Dermis blood vessel endothelial cell (primary cell): ENCODE data around the gene KDM2B. TPM values are rescaled to one million over a fixed set of nuclear protein-coding genes. Genes with fewer than 3 reads are reported as not detected.

Experiments
- DNase-seq: peaks from one replicate; pipeline ENCODE4 v3.0.0; 2010
- total RNA-seq: library from RNA; depleted of rRNA; stranded (reverse); fragments of >200 nt; gene quantifications from 2 replicates; pipeline ENCODE4 v1.2.3, GENCODE V29; 2014

Gene KDM2B
- total RNA-seq, 1 donor from 2014 or later: 32.0 TPM

DNA sequence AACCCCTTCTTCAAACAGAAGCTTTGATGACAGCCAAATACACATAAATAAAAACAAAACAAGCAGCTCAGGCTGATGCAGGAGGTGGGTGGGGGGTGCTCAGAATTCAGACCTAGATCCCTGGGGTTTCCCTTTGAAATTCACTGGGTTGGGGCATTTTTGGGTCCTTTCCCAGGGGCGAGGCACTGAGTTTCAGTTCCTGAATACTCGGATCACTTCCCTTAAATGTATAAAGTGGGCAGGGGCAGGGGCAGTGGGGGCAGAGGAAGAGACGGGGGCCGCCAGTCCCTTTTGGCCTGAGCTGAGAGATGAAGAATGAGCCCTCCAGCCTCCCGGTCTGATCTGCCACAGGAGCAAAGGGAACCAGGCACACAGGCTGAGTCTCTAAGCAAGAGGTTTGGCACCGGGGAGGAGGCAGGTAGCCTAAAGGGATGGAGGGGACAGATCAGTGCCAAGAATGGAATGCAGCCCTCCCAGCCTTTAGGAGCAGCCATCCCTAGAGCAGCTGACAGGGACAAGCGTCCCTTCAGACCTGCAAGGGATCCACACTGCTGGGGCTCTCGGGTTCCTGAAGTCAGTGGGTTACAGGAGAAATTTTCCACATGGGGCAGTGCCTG is 20.3 kb downstream of the KDM2B start:
- DNase-seq: no peak

DNA sequence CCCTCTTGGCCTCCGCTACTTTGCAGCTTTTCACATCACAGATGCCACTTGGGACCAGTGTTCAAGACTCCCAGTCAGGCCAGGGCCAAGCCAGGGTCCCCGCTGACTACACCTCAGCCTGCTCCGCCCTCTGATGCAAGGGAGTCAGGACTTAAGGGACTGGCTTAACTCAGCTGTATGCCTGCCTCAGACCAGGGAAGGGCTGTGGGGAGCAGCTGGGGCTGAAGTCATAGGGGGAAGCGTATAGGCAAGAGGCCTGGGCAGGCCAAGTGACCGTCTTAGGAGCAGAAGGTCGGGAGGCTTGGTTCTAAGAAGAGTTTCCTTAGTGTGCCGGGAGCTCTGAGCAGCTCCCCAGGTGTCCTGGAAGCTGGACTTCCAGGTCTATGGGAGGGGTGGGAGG is 21.9 kb downstream of the KDM2B start:
- DNase-seq: no peak

DNA sequence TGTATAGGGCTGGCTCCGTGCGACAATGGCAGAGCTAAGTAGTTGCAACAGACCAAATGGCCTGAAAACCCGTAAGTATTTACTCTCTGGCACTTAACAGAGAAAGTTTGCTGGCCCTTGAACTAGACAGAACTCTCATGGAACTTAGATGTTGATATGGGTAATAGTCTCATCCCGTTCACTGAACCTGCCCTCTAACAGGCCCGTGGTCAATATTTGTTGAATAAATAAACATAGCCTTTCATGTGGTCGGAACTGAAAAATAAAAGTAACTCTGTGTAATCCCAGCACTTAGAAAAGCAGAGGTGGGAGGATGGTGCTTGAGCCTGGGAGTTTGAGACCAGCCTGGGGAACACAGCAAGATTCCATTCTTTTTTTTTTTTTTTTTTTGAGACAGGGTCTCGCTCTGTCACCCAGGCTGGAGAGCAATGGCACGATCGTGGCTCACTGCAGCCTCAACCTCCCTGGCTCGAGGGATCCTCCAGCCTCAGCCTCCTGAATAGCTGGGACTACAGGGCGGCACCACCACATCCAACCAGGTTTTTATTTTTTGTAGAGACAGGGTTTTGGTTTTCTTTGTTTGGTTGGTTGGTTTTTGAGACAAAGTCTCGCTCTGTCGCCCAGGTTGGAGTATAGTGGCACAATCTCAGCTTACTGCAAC is 29.7 kb downstream of the KDM2B start:
- DNase-seq: no peak

DNA sequence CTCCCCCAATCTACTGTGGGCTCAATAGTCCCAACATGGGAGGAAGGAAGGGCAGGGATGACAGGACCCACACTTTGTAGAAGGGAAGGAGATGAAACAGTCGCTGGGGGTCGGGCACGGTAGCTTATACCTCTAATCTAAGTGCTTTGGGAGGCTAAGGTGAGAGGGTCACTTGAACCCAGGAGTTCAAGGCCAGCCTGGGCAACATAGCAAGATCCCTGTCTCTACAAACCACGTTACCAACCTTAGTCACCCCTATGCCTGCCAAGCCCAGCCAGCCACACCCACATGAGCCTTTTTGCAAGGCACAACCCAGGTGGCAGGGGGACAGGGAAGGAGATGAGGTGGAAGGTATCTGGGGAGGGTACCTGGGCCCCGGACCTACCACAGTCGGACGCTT is 31.7 kb downstream of the KDM2B start:
- no peak for DNase-seq

DNA sequence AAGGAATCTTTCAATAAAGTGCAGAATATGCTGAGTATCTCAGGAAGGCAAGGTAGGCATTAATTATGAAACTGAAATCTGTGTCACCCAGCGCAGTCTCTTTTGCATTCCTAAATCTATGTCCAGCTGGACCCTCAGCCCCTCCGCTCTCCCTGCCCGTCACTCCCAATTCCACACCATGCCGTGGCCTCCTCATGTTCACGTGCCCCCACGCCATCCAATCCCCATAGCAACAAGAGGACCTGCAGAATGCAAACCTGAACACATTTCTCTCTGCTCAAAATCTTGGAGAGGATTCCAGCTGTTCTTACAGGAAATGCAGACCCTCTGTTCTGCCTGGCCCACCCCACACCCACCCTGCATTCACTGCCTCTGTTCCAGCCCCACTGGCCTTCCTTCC is 35.3 kb downstream of the KDM2B start:
- no peak for DNase-seq

DNA sequence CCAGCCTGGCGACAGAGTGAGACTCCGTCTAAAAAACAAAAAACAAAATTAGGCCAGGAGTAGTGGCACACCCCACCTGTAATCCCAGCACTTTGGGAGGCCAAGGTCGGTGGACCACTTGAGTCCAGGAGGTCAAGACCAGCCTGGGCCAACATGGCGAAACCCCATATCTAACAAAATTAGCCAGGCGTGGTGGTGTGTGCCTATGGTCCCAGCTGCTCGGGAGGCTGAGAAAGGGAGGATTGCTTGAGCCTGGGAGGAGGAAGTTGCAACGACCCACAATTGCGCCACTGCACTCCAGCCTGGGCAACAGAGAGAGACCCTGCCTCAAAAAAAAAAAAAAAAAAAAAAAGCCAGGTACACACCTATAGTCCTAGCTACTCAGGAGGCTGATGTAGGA is 37.0 kb downstream of the KDM2B start:
- DNase-seq: no peak

DNA sequence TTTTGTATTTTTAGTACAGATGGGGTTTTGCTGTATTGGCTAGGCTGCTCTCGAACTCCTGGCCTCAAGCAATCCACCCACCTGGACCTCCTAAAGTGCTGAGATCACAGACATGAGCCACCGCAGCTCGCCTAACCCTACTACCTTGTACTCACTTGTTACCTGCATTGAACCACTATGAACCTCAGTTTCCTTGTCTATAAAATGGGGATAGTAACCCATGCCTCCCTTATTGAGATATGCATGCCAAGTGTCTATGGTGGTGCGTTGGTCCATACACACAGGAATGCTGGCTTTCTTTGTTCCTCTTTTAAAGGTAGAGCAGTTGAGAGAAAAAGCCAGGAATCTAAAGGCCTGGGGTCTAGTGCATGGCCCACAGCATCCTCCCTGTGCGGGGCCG is 40.9 kb downstream of the KDM2B start:
- no peak for DNase-seq

DNA sequence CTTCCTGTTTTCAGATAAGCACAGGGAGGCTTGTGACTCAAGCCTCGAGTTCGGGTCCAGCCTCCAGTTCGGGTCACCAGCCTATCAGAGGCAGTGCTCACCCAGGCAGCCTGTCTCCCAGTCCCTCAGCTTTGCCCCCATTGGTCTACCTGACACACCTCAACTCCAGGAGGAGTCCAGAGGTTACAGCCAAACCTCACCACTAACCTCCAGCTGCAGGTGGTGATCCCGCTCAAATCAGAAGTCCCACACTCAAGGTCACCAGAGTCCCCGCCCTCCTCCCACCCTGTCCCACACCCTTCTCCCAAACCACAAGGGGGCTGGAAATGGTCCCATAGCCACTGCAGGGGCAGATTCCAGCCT is 42.1 kb downstream of the KDM2B start:
- peak; percentile 17 for DNase-seq

DNA sequence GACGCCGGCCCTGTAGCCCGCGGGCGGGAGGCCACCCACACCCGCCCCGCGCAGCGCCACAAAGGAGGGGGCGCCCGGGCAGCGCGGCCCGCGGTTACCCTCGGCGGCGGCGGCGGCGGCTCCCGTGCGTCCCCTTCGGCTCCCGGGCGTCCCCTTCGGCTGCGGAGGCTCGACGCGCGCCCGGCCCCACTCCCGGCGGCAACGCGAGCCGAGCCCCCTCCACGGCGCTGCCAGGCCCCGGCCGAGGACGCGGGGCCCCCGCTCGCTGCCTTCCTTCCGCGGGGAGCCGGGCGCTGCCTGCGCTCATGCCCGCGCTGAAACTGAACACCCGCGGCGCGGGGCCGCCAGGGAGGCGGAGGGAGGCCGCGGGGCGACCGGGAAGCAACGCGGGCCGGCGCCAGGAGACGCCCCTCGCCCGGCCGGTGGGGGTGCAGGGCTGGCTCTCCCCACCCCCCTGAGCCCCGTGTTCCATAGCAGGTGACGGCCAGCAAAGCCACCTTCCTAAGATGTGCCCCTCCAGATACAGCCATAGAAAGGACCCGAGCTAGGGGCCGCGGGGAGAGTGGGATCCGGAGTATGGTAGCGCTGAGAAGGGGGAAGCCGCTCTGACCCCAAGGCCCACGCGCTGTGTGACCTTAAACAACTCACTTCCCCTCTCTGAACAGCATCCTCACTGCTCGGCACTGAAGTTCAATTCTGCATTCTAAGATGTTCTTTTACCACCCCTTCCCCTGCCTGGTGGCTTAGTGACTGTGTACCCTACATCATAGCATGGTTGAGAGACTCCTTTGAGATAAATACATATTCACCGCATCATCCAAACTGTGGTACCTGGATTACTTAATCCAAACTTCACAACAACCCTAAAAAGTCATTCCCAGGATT is 42.8 kb downstream of the KDM2B start:
- DNase-seq: peak; percentile 22

DNA sequence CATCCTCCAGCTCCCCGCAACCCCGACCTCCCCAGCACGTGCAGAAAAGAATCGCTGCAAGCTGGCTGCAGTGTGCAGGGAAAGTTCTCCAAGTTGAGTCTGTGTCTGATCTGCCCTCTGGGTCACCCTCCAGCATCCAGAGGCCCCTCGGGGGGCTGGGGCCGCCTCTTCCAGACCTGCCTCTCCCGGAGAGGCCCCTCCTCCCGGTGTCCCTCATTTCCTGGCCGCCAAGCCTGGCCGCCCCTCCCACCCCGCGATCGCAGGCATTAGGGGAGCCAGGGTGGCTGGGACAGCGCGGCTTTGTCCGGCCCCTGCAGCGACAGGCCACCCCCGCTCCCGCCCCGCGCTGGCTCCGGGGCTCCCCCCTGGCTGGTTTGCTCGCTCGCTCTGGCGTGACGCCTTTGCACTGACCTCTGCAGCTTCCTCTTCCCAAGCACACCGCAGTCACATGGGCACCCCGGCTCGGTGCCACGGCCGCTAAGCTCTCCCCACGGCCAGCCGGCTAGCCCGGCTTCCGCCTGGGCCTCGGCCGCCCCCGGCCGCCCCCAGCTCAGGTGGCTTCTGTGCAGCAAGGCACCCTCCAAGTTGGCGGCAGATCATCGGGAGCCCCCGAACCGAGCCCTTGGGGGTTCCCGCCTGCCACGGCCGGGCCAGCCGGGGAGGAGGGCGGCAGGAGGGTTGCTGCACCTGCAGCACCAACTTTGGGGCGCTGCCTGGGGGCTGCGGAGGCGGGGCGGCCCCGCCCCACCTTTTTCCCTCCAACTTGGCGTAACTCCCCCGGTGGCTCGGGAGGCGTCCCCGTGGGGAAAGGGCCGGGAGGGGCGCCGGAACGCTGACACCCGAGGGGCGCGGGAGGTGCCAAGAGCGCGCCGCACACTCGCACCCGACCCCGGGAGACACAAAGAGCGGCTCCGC is 43.7 kb downstream of the KDM2B start:
- peak; percentile 80 for DNase-seq

DNA sequence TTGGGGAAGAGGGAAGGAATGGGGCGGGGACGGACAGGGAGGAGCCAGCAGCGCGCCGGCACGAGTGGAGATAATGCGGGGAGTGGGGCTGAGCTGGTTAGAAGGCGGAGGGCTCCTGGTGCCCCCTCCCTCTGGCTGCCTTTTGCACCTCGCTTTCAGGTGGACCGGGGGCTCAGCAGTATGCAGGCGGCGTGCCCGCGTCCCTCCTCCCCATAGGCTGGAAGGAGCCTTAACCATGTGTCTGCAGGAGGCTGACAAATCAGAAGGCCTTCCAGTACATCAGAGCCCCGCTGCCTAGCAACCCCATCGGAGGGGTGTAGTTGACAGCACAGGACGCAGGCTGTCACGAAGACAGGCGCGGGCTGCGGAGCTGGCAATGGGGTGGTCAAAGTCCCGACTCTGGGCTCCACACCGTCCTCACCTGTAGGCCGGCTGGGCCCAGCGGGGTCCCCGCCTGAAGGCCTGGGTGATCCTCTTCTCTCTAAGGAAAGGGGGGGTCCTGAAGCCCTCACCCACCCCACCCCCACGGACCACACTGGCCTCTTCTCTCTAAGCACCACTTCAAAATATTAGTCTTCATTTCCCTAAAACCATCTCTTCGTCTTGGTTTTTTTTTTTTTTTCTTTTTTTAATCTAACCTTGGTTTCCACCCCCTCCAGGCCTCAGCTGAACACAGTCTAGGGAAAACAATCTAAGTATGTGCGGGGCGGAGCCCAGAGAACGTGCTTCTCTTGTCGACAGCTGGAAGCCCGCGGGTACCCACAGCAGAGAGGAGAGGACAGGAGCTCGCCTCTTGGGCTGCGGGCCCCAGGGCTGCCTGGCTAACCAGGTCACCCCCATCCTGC is 44.5 kb downstream of the KDM2B start:
- peak; percentile 80 for DNase-seq

DNA sequence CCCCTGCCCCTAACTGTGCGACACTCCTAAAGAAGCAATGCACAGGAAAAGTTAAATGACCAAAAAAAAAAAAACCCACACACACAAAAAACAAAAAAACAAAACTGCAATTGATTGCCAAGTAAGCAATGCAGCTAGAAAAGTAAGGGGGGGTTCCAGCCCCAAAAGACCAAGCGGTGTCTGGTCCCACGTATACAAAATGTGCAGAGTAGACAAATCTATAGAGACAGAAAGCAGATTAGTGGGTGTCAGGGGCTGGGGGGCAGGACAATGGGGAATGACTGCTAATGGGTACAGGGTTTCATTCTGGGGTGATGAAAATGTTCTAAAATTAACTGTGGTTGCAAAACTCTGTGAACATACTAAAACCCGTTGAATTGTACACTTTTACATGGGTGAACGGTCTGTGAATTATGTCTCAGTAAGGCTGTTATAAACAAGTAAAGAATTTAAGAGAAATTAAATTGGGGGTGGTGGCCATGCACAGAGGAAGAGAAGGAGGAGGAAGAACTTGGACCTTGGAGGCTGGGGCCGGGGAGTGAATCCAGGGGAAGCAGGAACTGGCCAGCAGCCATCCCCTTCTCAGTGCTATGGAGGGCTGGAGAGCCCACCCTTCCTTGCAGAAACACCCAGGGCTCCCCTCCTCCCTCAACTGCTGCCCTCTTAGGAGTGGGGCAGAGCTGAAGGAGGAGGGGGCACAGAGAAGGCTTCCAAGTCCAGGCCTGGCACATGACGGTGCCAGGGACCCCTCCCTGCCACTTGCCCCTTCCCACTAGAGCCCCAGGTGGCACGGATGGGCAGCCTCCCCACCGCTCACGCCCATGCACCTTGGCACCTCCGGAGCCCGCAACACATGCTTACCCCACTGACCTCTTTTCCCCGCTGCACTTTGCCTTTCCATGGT is 45.4 kb downstream of the KDM2B start:
- no peak for DNase-seq

DNA sequence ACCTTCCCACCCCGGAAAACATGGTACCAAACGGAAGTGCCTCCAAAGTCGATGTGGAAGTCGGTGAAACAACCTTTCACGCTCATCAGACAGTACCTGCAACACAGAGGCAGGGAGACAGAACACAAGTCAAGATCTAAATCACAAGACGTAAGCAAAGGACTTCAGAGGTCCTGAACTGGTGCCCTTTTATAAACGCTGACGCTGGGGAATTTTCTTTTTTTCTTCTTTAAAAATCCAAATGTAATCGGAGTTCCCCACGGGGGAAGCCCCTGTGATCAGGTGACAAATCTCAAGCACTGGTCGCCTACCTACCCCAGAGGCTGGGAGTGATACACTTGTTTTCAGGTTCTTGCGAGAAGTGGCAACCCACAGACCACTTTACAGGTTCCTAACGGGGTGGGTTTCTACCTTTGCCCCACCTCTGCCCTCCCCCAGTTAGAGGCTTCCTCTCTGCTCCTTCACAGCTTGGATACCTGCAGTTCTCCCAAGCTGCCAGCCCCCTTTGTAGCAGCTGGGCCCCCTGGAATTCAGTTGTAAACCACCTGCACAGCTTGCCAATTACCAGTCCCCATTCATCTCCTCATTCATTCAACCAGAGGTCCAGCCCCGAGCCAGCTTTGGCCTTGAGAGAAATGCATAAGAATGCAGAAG is 46.2 kb downstream of the KDM2B start:
- DNase-seq: no peak

DNA sequence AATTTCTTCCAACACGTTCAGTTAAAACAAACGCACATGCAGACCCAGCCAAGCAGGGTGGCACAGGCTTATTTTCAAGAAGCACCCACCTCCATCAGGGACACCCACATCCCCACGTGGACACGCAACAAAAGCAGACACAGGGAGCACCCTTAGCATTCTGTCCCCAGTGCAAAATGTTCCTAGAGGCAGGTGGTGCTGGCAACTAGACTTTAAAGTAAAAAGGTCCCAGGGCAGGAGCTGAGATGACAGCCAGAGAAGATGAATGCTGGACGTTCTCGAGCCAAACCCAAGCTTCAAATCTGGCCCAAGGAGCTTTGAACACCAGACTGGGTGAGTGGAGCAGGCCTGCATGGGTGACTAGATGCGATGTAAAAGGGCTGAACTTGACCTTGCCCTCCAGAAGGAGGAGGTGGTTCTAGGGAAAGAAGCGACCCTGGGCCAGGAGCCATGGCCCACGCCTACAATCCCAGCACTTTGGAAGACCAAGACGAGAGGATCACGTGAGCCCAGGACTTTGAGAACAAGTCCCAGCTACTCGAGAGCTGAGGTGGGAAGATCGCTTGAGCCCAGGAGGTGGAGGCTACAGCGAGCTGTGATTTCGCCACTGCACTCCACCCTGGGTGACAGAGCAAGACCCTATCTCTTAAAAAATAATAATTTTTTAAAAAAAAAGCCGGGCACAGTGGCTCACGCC is 47.3 kb downstream of the KDM2B start:
- DNase-seq: no peak

DNA sequence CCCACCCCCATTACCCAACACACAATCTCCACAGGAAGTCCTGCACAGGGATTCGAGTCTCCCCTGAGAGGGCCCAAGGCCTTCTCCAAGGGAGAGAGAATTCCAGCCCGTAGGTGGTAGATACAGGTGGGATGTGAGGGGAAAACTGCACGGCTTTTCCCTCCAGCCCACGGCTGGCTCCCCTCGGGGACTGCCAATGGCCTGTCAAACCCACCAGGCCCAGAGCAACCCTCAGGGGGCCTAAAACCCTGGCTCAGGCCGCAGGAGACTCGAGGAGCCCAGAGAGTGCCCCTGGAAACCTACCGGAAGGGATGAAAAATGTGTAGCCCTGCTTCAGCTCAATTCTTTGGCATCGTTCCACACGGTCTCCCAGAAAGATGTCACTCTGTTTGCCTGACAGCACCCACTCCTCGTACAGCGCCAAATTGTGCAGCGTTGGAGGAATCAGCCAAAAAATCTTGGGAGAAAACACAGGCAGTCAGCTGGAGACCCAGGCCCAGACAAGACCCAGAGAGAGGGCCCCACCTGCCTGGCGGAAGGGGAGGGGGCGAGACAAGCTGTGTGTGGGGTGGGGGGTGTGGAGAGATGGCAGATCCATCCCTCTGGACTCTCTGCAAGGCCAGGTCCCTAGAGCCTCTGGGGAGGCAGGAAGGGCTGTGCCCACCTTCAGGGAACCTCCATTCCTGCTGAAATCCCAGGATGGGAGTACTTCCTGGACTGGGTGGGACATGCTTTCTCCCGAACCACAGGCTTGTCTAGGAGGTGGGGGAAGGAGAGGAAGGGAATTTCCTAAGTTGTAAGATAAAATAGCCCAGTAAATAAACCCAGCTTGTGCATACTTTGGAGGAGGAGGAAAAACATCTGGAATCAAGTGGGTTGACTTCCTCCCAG is 48.1 kb downstream of the KDM2B start:
- DNase-seq: no peak

DNA sequence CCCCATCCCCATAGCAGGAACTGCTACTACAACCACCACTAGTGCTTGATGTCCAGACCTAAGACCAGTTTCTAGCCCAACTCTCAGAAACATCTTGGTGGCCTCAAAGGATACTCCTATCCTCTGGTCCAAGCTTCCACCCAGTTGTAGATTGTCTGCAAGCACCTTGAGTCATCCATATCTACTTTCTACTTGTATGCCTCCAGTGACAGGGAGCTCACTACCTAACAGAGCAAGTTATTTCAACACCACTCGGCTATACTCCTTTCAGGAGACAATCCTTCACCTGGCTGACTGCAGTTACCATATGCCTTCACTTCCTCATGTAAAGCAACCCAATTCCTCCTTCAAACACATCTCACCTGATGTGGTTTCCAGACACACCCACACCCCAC is 49.5 kb downstream of the KDM2B start:
- DNase-seq: no peak

DNA sequence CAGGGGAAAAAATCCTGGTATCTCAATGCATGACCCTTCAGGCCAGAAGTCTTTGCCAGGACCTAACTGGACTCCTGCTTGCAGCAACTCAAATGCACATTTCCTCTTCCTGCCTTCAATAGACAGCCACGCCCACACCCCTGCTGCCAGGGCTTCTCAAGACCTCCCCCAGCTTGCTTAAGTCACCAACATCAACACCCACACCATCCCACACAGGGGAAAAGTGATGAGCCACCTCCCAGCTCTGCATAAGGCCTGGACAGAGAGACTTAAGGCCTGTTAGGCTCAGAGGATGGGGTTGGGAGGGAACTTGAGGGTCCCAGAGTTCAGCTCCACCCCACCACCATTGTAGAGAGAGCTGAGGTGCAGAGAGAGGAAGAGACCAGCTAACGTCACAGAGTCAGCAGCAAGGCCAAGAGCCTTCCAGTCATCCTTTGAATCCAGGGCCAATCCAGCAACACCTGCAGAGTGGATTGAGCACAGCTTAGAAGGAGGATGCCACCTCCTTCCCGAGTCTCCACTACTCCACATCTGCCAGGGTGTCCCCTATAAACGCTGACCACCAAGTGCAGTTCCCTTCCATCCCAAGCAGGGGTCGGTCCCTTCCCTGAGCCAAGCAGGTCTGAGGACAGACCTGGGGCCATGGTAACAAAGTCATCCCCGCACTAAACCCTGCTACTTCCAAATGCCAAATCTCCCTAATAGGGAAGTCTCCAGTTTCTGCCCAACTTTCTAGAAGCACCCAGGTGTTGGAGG is 50.0 kb downstream of the KDM2B start:
- DNase-seq: peak; percentile 83

DNA sequence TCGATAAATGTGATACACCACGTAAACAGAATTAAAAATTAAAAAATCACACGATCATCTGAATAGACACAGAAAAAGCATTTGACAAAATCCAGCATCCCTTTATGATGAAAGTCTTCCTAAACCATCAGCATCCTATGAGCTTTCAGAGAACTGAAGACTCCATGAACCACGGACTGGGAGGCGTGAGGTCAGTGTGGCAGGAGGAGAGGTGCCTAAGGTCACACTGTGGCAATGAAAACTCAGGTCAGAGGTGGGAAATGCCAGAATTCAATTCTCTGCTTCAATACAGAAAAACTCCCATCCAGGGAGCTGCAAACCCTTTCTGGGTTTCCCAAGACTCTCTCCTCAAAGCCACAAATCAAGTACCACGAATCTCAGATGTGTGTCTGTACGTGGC is 51.6 kb downstream of the KDM2B start:
- DNase-seq: no peak
